ENCODE results near the gene TPM1.

The TPM1 gene

GRCh38 chr15:63018639-63019038, 23.9 kb upstream of the TPM1 start:
- no peak for DNase-seq

- DNase-seq: no peak
These were observed 22.9 kb upstream of the TPM1 start for GRCh38 chr15:63019511-63020109.

- DNase-seq: no peak
These were observed 22.4 kb upstream of the TPM1 start for GRCh38 chr15:63020128-63020527.

- DNase-seq: no peak
These were observed 21.7 kb upstream of the TPM1 start for GRCh38 chr15:63020759-63021430.

GRCh38 chr15:63022181-63022580, 20.4 kb upstream of the TPM1 start:
- no peak for DNase-seq

GRCh38 chr15:63022663-63023062, 19.9 kb upstream of the TPM1 start:
- DNase-seq: no peak

GRCh38 chr15:63023351-63023945, 19.1 kb upstream of the TPM1 start:
- DNase-seq: no peak

- no peak for DNase-seq
These were observed 17.1 kb upstream of the TPM1 start for GRCh38 chr15:63025460-63025859.

- no peak for DNase-seq
These were observed 14.9 kb upstream of the TPM1 start for GRCh38 chr15:63027646-63028045.

GRCh38 chr15:63028442-63029110, 14.0 kb upstream of the TPM1 start:
- no peak for DNase-seq

GRCh38 chr15:63029676-63030075, 12.9 kb upstream of the TPM1 start:
- no peak for DNase-seq

GRCh38 chr15:63030101-63030551, 12.4 kb upstream of the TPM1 start:
- no peak for DNase-seq

GRCh38 chr15:63034578-63034977, 8.0 kb upstream of the TPM1 start:
- DNase-seq: no peak

GRCh38 chr15:63035253-63035652, 7.3 kb upstream of the TPM1 start:
- no peak for DNase-seq

GRCh38 chr15:63035977-63036376, 6.6 kb upstream of the TPM1 start:
- DNase-seq: no peak

GRCh38 chr15:63037976-63038720, 4.4 kb upstream of the TPM1 start:
- DNase-seq: no peak

GRCh38 chr15:63038926-63039673, 3.4 kb upstream of the TPM1 start:
- DNase-seq: no peak

GRCh38 chr15:63039811-63040210, 2.7 kb upstream of the TPM1 start:
- DNase-seq: no peak

GRCh38 chr15:63040509-63040908, 2.0 kb upstream of the TPM1 start:
- DNase-seq: no peak

GRCh38 chr15:63040954-63041353, 1.6 kb upstream of the TPM1 start:
- DNase-seq: no peak

GRCh38 chr15:63041402-63041973, 1.1 kb upstream of the TPM1 start:
- DNase-seq: no peak

GRCh38 chr15:63042877-63043334, 359 bp downstream of the TPM1 start:
- DNase-seq: peak in 1 of 2 experiments; percentile 4

All from stimulated activated CD4-positive, alpha-beta T cell treated with anti-CD3 and anti-CD28 coated beads, Interleukin-4, amount 100 ng/mL, for 4 hours (primary cell).